ENCODE results near the gene LCN9. TPM values are rescaled to one million over a fixed set of nuclear protein-coding genes. Genes with fewer than 3 reads are reported as not detected.
"Not testable (repeated sequence)": the region's sequence is repeated elsewhere in the genome, so short reads cannot be mapped to it uniquely, and the experiment has no call there.

Gene LCN9
- total RNA-seq, 3 donors from 2014 or later, result 0.64 TPM; not detected in 2

DNA sequence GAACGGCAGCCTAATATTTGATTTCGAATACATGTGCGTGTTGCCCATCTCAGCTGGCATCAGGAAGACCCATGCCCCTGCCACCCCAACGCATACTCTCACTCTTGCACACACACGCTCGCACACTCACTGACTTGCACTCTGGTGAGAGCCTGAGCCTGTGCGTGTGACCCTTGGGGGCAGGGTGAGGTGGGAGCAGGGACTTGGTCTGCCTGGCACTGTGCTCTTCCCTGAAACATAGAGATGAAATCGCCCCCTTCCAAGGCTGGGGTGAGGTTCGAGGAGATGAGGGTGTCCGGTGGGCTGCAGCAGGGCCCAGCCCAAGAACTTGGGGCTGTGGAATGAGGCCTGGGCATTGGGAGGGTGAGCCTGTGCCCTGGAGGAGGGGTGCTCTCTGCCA, 1.2 kb downstream of the LCN9 start:
- TF ChIP-seq POLR2AphosphoS5 (IDR thresholded peaks at IDR 0.05) (no peak), POLR2A (IDR thresholded peaks at IDR 0.05) (no peak)
- TF ChIP-seq, protein P1, sequence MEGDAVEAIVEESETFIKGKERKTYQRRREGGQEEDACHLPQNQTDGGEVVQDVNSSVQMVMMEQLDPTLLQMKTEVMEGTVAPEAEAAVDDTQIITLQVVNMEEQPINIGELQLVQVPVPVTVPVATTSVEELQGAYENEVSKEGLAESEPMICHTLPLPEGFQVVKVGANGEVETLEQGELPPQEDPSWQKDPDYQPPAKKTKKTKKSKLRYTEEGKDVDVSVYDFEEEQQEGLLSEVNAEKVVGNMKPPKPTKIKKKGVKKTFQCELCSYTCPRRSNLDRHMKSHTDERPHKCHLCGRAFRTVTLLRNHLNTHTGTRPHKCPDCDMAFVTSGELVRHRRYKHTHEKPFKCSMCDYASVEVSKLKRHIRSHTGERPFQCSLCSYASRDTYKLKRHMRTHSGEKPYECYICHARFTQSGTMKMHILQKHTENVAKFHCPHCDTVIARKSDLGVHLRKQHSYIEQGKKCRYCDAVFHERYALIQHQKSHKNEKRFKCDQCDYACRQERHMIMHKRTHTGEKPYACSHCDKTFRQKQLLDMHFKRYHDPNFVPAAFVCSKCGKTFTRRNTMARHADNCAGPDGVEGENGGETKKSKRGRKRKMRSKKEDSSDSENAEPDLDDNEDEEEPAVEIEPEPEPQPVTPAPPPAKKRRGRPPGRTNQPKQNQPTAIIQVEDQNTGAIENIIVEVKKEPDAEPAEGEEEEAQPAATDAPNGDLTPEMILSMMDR (IDR thresholded peaks at IDR 0.05), result no peak
- intact Hi-C loops (cut with DNase I; ENCODE audit: low total_unique reads), result no loop called here
- no peaks in the 10 kb centered on the region for H3K4me1 ChIP-seq
- H3K4me3 ChIP-seq, result no peak overlapping the region
- no peaks in the 10 kb centered on the region for H3K36me3 ChIP-seq
- peaks cover 3 to 11% of the 10 kb centered on the region in 2 donors for H3K9me3 ChIP-seq
- DNase-seq (ENCODE audit: low spot score in 2 of 2), result peak in 1 of 2 donors; percentile 25
- no peak overlapping the region for H3K27ac ChIP-seq
- peaks cover 0 to 47% of the 10 kb centered on the region in 2 donors for H3K27me3 ChIP-seq

DNA sequence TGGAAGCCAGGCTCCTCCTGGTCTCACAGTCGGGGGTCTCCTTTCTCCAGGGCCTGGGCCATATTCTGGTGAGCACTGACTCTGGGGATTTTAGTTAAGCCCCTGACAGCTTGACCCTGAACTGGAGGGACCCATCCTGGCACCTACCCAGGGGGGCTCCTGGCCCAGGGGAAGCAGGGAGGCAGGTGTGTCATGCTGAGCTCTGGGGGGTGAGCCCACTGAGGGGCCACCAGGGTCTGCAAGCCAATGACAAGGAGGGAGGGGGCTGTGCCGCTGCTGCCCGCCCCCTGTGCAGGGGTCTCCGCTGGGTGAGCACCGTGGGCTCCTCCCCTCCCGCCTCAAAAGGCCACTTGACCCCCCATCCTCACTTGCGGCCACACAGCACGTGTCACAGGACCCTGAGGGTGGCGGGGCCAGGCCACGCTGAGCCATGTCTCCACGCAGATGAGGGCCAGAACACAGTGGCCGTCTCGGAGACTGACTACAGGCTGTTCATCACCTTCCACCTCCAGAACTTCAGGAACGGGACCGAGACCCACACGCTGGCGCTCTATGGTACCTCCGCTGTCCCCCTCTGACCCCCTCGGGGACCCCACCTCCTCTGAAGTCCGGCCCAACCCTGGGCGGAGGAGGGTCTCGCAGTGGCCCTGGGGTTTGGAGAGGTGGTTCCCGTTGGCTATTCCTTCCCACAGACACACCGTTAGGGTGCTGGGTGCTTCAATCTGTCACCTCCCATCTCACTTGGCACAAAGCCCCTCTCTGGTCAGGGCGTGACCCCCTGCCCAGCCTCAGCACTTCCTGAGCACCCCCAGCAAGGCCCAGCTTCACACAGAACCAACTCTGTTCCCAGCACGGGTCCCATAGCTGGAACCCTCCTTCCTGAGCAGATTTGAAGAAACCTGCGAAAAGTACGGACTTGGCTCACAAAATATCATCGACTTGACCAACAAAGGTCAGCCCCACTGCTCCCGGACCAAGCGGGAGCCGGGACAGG, 2.0 kb downstream of the LCN9 start:
- intact Hi-C loops (cut with DNase I; ENCODE audit: low total_unique reads), result no loop called here

DNA sequence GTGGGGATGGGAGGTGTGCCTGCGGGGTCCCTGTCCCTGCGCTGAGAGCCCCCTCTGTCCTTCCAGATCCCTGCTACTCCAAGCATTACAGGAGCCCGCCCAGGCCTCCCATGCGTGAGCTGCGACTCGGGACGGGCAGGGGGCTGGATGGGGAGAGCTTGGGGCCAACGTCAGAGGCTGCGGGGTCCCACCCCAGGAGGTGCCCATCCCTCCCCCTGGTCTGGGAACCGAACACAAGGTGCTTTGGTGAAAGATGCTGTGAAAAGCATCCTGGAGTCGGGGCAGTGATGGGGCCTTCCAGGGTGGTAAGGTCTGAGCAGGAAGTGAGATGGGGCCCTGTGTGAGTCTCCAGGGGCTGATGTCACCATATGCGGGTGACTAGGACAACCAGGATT, 2.7 kb downstream of the LCN9 start:
- Histone ChIP-seq H3K4me3 (no peak overlapping the region), H3K27ac (no peak overlapping the region), H3K36me3 (no peaks in the 10 kb centered on the region), H3K4me1 (no peaks in the 10 kb centered on the region), H3K9me3 (peaks cover 3 to 14% of the 10 kb centered on the region in 2 donors), H3K27me3 (peaks cover 0 to 61% of the 10 kb centered on the region in 2 donors)
- DNase-seq (ENCODE audit: low spot score in 2 of 2), result no peak
- intact Hi-C loops (cut with DNase I; ENCODE audit: low total_unique reads), result no loop called here
- TF ChIP-seq POLR2A (IDR thresholded peaks at IDR 0.05) (no peak), POLR2AphosphoS5 (IDR thresholded peaks at IDR 0.05) (no peak)
- TF ChIP-seq, protein P1 (IDR thresholded peaks at IDR 0.05), result no peak

More for the DNA sequence above, 2.0 kb downstream of the LCN9 start:
- H3K4me3 ChIP-seq, result no peak overlapping the region
- no peaks in the 10 kb centered on the region for H3K4me1 ChIP-seq
- peaks cover 0 to 55% of the 10 kb centered on the region in 2 donors for H3K27me3 ChIP-seq
- no peaks in the 10 kb centered on the region for H3K36me3 ChIP-seq
- TF ChIP-seq, protein P1 (IDR thresholded peaks at IDR 0.05), result no peak
- TF ChIP-seq POLR2AphosphoS5 (IDR thresholded peaks at IDR 0.05) (no peak), POLR2A (IDR thresholded peaks at IDR 0.05) (no peak)
- no peak overlapping the region for H3K27ac ChIP-seq
- DNase-seq (ENCODE audit: low spot score in 2 of 2), result peak in 1 of 2 donors; percentile 46
- peaks cover 3 to 14% of the 10 kb centered on the region in 2 donors for H3K9me3 ChIP-seq

DNA sequence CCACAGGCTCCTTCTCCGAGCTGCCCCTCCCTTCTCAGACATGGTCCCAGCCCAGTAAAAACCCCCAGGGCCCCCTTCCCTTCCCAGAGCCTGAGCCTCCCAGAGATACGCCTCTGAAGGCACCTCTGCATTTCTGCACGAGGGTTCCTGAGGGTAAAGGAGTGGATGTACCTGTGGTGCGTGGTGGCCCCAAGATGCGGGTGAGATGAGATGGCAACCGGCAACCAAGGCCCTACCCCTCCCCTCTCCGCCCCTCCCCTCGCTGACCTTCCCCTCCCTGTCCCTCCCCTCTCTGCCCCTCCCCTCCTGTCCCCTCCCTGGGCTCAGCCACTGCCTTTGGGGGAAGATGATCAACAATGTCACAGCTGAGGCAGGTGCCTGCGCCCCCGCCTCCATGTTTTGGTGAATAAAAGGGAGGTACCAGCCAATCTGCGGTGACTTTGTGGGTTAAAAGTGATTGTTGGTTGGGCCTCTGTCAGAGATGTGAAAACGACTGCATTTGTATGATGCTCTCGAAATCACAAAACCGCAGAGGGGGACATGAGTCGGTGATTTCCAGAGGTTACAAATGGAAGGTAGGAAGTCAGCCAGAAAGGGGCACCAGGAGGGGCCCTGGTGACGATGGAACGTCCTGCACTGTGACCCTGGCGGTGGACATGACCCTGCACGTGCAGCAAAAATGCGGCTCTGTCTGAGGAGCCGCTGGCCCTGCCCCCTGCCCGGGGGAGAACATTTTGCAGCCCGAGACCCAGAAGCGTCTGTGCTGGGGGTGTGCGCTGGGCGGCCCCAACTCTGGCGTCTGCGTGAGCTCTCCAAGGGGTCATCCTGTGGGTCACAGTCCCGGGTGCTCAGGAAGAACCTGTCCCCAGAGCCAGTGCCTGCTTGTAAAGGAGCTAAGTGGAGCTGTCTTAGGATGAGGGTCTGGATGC, 3.7 kb downstream of the LCN9 start:
- H3K36me3 ChIP-seq, result no peaks in the 10 kb centered on the region
- intact Hi-C loops (cut with DNase I; ENCODE audit: low total_unique reads), result no loop called here
- TF ChIP-seq POLR2A (IDR thresholded peaks at IDR 0.05), result no peak
- no peak overlapping the region for H3K4me3 ChIP-seq
- H3K27me3 ChIP-seq, result peaks cover 0 to 71% of the 10 kb centered on the region in 2 donors
- H3K4me1 ChIP-seq, result no peaks in the 10 kb centered on the region
- no peak overlapping the region for H3K27ac ChIP-seq
- peaks cover 3 to 14% of the 10 kb centered on the region in 2 donors for H3K9me3 ChIP-seq
- DNase-seq (ENCODE audit: low spot score in 2 of 2), result peak in 1 of 2 donors; percentile 24

DNA sequence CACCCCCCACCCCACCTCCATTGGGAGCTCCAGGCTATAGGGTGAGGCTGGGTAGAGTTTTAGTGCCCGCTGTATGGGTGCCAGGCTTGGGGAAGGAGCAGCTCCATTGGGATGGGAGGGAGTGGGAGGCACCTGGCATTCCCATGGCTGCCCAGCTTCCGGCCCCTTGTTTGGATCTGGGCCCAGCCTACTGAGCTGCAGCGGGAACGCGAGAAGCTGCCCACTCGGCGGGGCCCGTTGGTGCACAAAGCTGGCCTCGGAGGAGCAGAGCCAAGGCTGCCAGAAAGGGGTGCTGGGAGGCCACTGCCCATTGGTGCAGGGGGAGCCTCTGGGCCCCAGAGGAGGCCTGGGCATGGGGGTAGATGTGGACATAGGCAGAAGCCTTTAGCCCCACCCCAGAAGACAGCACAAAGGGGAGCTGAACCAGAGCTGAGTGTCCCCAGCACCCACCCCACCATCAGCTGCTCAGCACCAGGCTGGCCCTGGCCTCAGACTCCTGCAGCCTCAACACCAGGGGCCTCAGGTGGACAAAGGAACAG, 4.4 kb downstream of the LCN9 start:
- peak in 1 of 2 donors; percentile 45 for DNase-seq (ENCODE audit: low spot score in 2 of 2)
- no peak overlapping the region for H3K4me3 ChIP-seq
- no peak overlapping the region for H3K27ac ChIP-seq
- peaks cover 3 to 14% of the 10 kb centered on the region in 2 donors for H3K9me3 ChIP-seq
- TF ChIP-seq, protein P1 (IDR thresholded peaks at IDR 0.05), result no peak
- TF ChIP-seq POLR2AphosphoS5 (IDR thresholded peaks at IDR 0.05) (no peak), POLR2A (IDR thresholded peaks at IDR 0.05) (no peak)
- peaks cover 0 to 71% of the 10 kb centered on the region in 2 donors for H3K27me3 ChIP-seq
- intact Hi-C loops (cut with DNase I; ENCODE audit: low total_unique reads), result no loop called here
- H3K36me3 ChIP-seq, result no peaks in the 10 kb centered on the region
- H3K4me1 ChIP-seq, result no peaks in the 10 kb centered on the region

DNA sequence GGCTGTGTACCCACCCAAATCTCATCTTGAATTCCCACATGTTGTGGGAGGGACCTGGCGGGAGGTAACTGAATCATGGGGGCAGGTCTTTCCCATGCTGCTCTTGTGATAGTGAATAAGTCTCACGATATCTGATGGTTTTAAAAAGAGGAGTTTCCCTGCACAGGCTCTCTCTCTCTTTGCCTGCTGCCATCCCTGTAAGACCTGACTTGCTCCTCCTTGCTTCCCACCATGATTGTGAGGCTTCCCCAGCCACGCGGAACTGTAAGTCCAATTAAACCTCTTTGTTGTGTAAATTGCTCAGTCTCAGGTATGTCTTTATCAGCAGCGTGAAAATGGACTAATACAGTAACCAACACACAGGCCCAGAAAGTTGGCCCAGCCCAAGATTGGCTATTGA, 5.9 kb downstream of the LCN9 start:
- H3K4me1 ChIP-seq; H3K4me3 ChIP-seq; intact Hi-C loops (cut with DNase I; ENCODE audit: low total_unique reads); H3K36me3 ChIP-seq; H3K27ac ChIP-seq; DNase-seq (ENCODE audit: low spot score in 2 of 2): not testable (repeated sequence)
- peaks cover 3 to 14% of the 10 kb centered on the region in 2 donors for H3K9me3 ChIP-seq
- H3K27me3 ChIP-seq, result peaks cover 0 to 59% of the 10 kb centered on the region in 2 donors
